ENCODE measurements around the gene LIPE. TPM values are rescaled to one million over a fixed set of nuclear protein-coding genes. Genes with fewer than 3 reads are reported as not detected.

The LIPE gene
- total RNA-seq, 1 experiment from 2014 or later, result 10.2 TPM

- DNase-seq (ENCODE audit: low spot score) (no peak), ATAC-seq (no peak)
- peak overlapping the region; percentile 46; the same call in 1 of the 2 replicates for H3K27ac Mint-ChIP-seq
- H3K27me3 Mint-ChIP-seq (ENCODE audit: low read depth), result no peaks in the 10 kb centered on the region
- no peak overlapping the region for H3K4me3 Mint-ChIP-seq
- TF ChIP-seq, protein P1, sequence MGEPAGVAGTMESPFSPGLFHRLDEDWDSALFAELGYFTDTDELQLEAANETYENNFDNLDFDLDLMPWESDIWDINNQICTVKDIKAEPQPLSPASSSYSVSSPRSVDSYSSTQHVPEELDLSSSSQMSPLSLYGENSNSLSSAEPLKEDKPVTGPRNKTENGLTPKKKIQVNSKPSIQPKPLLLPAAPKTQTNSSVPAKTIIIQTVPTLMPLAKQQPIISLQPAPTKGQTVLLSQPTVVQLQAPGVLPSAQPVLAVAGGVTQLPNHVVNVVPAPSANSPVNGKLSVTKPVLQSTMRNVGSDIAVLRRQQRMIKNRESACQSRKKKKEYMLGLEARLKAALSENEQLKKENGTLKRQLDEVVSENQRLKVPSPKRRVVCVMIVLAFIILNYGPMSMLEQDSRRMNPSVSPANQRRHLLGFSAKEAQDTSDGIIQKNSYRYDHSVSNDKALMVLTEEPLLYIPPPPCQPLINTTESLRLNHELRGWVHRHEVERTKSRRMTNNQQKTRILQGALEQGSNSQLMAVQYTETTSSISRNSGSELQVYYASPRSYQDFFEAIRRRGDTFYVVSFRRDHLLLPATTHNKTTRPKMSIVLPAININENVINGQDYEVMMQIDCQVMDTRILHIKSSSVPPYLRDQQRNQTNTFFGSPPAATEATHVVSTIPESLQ (CRISPR knock-in tag; IDR thresholded peaks at IDR 0.05), result no peak
- TF ChIP-seq, protein P2, sequence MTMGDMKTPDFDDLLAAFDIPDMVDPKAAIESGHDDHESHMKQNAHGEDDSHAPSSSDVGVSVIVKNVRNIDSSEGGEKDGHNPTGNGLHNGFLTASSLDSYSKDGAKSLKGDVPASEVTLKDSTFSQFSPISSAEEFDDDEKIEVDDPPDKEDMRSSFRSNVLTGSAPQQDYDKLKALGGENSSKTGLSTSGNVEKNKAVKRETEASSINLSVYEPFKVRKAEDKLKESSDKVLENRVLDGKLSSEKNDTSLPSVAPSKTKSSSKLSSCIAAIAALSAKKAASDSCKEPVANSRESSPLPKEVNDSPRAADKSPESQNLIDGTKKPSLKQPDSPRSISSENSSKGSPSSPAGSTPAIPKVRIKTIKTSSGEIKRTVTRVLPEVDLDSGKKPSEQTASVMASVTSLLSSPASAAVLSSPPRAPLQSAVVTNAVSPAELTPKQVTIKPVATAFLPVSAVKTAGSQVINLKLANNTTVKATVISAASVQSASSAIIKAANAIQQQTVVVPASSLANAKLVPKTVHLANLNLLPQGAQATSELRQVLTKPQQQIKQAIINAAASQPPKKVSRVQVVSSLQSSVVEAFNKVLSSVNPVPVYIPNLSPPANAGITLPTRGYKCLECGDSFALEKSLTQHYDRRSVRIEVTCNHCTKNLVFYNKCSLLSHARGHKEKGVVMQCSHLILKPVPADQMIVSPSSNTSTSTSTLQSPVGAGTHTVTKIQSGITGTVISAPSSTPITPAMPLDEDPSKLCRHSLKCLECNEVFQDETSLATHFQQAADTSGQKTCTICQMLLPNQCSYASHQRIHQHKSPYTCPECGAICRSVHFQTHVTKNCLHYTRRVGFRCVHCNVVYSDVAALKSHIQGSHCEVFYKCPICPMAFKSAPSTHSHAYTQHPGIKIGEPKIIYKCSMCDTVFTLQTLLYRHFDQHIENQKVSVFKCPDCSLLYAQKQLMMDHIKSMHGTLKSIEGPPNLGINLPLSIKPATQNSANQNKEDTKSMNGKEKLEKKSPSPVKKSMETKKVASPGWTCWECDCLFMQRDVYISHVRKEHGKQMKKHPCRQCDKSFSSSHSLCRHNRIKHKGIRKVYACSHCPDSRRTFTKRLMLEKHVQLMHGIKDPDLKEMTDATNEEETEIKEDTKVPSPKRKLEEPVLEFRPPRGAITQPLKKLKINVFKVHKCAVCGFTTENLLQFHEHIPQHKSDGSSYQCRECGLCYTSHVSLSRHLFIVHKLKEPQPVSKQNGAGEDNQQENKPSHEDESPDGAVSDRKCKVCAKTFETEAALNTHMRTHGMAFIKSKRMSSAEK (CRISPR knock-in tag; IDR thresholded peaks at IDR 0.05; ENCODE audit: borderline replicate concordance), result no peak
- no peak for TF ChIP-seq TP53 (CRISPR knock-in tag; IDR thresholded peaks at IDR 0.05)
- TF ChIP-seq, protein P3, sequence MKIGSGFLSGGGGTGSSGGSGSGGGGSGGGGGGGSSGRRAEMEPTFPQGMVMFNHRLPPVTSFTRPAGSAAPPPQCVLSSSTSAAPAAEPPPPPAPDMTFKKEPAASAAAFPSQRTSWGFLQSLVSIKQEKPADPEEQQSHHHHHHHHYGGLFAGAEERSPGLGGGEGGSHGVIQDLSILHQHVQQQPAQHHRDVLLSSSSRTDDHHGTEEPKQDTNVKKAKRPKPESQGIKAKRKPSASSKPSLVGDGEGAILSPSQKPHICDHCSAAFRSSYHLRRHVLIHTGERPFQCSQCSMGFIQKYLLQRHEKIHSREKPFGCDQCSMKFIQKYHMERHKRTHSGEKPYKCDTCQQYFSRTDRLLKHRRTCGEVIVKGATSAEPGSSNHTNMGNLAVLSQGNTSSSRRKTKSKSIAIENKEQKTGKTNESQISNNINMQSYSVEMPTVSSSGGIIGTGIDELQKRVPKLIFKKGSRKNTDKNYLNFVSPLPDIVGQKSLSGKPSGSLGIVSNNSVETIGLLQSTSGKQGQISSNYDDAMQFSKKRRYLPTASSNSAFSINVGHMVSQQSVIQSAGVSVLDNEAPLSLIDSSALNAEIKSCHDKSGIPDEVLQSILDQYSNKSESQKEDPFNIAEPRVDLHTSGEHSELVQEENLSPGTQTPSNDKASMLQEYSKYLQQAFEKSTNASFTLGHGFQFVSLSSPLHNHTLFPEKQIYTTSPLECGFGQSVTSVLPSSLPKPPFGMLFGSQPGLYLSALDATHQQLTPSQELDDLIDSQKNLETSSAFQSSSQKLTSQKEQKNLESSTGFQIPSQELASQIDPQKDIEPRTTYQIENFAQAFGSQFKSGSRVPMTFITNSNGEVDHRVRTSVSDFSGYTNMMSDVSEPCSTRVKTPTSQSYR (CRISPR knock-in tag; IDR thresholded peaks at IDR 0.05), result no peak
- peak; percentile 95 for TF ChIP-seq ZNF121 (CRISPR knock-in tag; IDR thresholded peaks at IDR 0.05)
- POLR2A ChIA-PET, result interaction anchor here (0.7 kb wide), 1 partner anchor 135 kb away, joined by 3 read pairs; no protein-coding TSS in a partner anchor
- H3K4me1 Mint-ChIP-seq, result peaks cover 22% of the 10 kb centered on the region
- peaks cover 11% of the 10 kb centered on the region for H3K9me3 Mint-ChIP-seq
- CTCF ChIA-PET, result interaction anchor here (0.5 to 1.4 kb wide), 12 partner anchors 9 to 115 kb away, joined by 3 to 23 read pairs (median 4); no protein-coding TSS in a partner anchor
- H3K36me3 Mint-ChIP-seq, result peaks cover 37% of the 10 kb centered on the region
Observed at GRCh38 chr19:42361545-42361910, 65.7 kb downstream of the LIPE start.

- DNase-seq (ENCODE audit: low spot score) (peak; percentile 79), ATAC-seq (peak; percentile 94)
- no peak for TF ChIP-seq ZNF416 (CRISPR knock-in tag; IDR thresholded peaks at IDR 0.05)
- 0 out of 2 replicates have a peak, but pooled peaks have one; percentile 32 for TF ChIP-seq FOXP1 (CRISPR knock-in tag; IDR thresholded peaks at IDR 0.05; ENCODE audit: borderline replicate concordance)
- 0 out of 2 replicates have a peak, but pooled peaks have one; percentile 37 for TF ChIP-seq ZNF423 (CRISPR knock-in tag; IDR thresholded peaks at IDR 0.05)
- no peak overlapping the region for H3K4me3 Mint-ChIP-seq
- H3K27me3 Mint-ChIP-seq (ENCODE audit: low read depth), result no peaks in the 10 kb centered on the region
- CTCF ChIA-PET, result interaction anchor here (0.5 to 1.4 kb wide), 15 partner anchors 10 to 115 kb away, joined by 3 to 23 read pairs (median 4); no protein-coding TSS in a partner anchor
- H3K4me1 Mint-ChIP-seq, result peaks cover 21% of the 10 kb centered on the region
- peak overlapping the region; percentile 46; the same call in 1 of the 2 replicates for H3K27ac Mint-ChIP-seq
- POLR2A ChIA-PET, result interaction anchor here (0.7 kb wide), 1 partner anchor 136 kb away, joined by 3 read pairs; no protein-coding TSS in a partner anchor
- peaks cover 39% of the 10 kb centered on the region for H3K36me3 Mint-ChIP-seq
- H3K9me3 Mint-ChIP-seq, result peaks cover 11% of the 10 kb centered on the region
Observed at GRCh38 chr19:42360787-42361544, 66.2 kb downstream of the LIPE start.

- Mint-ChIP-seq H3K36me3 (peaks cover 20% of the 10 kb centered on the region; the same call in 1 of the 2 replicates), H3K27me3 (ENCODE audit: low read depth) (no peaks in the 10 kb centered on the region), H3K9me3 (no peaks in the 10 kb centered on the region), H3K4me1 (peaks cover 8% of the 10 kb centered on the region), H3K27ac (no peak overlapping the region), H3K4me3 (no peak overlapping the region)
- POLR2A ChIA-PET, result no interaction called here
- CTCF ChIA-PET, result interaction anchor here (1.2 to 2.3 kb wide), 2 partner anchors 14 to 63 kb away, joined by 3 to 6 read pairs; no protein-coding TSS in a partner anchor
- TF ChIP-seq TEAD4 (CRISPR knock-in tag; IDR thresholded peaks at IDR 0.05) (no peak), GRHL2 (CRISPR knock-in tag; IDR thresholded peaks at IDR 0.05; ENCODE audit: insufficient replicate concordance, severe bottlenecking) (no peak)
- ATAC-seq, result no peak
- no peak for DNase-seq (ENCODE audit: low spot score)
Observed at GRCh38 chr19:42357290-42357689, 69.9 kb downstream of the LIPE start.
